Right lobe of liver (tissue), 4 donors: Measurements from ENCODE around the gene IL17RA.

Experiments used
- CTCF ChIP-seq, 4 donors: fragments of 200-600 bp in 3 of 4; fragments of 450-650 bp in 1 of 4; IDR thresholded peaks; one replicate each; pipeline versions ENCODE4 v1.5.1 to v1.8.0; 2016 to 2022; ENCODE audit warnings: antibody characterized with exemption in 4 of 4, mild to moderate bottlenecking in 2 of 4
- POLR2A ChIP-seq: fragments of 450-650 bp; IDR thresholded peaks from one replicate; pipeline ENCODE4 v1.6.1; 2017; ENCODE audit warnings: antibody characterized with exemption, mild to moderate bottlenecking
- donor health status: DM: no; HTN: no; CAD: no.
- donor health status: DM: no; HTN: no; CAD: no.
- donor health status: DM: no; HTN: yes; CAD: no.

GRCh38 chr22:17112491-17113042 lies 27.8 kb downstream of the IL17RA start:
- TF ChIP-seq CTCF (IDR thresholded peaks at IDR 0.05), result no peak
- no peak for TF ChIP-seq POLR2A
